Stimulated activated CD8-positive, alpha-beta memory T cell treated with anti-CD3 and anti-CD28 coated beads, Interleukin-12 subunit alpha, Interleukin-12 subunit beta, amount 100 ng/mL, for 24 hours (primary cell): ENCODE measurements around the gene SLC38A8.

Source experiments
- DNase-seq: peaks from one replicate; pipeline ENCODE4 v3.0.0-alpha.2; 2020; ENCODE audit errors: extremely low read depth

The SLC38A8 gene

GRCh38 chr16:84042308-84042878, at the start of gene SLC38A8:
Gene SLC38A8 (minus strand): TSS chr16:84042795. CDS start chr16:84042157, 638 bp downstream.
- no peak for DNase-seq

GRCh38 chr16:84091460-84091859, 48.9 kb upstream of the SLC38A8 start:
- DNase-seq, result no peak

DNA sequence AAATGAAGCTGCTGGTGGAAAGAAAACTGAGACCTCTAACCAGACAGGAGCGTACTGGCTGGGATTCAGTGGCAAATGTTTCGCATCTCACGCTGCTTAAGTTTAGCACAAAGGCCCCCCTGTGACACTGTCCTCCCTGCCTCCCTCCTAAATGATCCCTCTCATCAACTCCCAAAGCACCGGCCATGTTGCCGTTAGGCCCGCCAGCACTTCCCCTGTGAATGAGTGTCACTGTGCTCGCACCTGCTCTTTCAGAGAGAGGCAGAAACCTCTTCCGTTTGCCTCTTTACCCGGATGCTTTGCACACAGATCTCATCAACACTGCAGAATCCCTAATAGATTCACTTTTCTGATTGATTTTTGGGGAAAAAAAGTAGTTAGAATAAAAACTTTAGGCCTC, 47.6 kb upstream of the SLC38A8 start:
- DNase-seq, result no peak

- no peak for DNase-seq
Measured at GRCh38 chr16:84088695-84089395, 46.2 kb upstream of the SLC38A8 start.

DNA sequence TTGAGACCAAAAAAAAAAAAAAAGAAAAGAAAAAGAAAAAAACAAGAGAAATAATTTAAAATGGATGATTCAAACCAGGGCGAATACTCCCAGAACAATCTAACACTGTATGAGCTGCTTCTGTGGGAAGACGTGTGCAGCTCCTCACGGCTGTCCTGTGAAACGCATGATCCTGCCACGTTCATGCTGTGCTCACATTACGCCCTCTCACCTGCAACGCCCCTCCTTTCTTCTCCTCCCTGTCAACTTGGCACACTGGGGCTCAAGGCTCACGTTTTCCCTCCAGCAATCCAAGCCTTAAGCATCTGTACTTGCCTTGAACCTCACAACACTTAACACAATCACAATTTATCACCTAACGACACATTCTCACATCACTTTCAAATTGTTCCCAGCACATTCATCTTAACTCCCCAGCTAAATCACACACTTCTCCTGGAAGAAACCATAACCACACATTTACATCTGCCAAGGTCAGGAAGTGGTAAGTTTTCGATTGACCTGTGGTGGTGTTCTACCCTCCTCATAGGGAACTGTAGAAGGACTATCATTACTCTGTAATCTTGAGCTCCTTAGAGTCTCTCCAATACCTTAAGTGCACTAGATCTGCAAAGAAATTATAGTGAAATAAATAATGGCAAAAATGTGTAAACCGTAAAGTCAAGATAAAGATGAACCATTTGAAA, 45.0 kb upstream of the SLC38A8 start:
- DNase-seq, result no peak

DNA sequence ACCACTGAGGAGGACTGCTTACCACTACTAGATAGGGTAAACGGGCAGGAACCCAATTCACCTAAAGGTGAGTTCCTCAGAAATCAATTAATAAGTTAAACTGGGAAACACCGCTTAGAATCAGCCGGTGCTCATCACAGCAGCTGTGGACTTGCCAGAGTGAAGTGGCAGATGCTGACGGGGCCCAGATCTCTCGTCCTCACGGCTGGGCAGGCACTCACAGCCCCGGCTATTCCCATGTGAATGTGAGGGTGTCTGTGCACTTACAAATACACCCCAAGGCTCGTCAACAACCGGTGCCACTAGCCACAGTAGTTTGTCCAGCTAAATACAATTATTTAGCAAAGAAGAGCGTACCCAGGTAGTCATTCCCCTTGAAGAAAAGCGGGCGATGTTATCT, 44.4 kb upstream of the SLC38A8 start:
- DNase-seq, result no peak

- DNase-seq, result no peak
Measured at GRCh38 chr16:84086341-84086740, 43.7 kb upstream of the SLC38A8 start.

DNA sequence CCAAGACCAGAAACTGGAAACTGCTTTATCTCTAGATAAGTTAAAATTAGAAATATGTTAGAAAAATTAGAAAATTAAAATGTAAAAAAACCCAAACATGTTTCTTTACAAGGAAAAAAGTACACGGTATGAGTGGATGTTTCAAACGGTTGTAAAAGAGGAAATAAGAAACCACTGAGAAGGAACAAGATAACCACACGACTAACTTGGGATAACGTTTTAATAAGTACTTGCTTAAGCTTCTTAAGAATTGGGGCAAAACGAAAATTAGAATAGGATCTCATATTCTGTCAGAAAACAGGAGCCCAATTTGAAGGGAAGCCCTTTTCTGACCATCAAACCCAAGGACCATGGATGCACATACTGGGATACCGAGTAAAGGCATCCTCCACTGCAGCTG, 43.2 kb upstream of the SLC38A8 start:
- no peak for DNase-seq

- no peak for DNase-seq
Measured at GRCh38 chr16:84085271-84085667, 42.7 kb upstream of the SLC38A8 start.

DNA sequence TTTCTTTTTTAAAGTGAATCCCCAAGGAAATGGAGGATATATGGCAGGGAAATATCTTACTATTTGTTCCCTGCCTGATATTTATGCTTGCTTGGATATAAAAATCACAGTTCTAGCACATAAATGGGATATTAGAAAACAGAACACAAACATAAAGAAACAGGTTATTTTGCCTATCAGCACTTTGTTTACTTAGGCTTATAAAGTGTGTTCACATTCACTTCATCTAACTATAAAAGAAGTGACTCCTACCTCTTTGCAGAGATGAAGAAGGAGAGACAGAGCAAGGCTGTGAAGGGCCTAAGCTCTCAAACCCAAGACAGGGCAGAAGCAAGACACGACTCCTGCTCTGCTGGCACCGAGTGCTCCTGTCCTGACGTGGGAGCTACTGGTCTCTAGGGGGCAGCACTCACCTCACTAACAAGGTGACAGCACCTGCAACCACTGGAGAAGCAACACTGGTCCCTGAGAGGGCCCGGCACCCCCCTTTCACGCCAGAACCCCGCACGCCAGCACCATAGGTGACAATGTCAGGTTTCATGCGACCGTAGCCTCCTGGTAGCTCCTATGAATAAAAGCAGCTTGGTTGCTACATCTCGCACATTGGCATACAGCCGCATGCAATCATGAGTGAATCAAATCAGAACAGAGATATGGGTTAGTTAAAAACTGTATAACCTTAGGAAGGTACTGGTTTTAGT, 42.1 kb upstream of the SLC38A8 start:
- DNase-seq, result peak; percentile 21

DNA sequence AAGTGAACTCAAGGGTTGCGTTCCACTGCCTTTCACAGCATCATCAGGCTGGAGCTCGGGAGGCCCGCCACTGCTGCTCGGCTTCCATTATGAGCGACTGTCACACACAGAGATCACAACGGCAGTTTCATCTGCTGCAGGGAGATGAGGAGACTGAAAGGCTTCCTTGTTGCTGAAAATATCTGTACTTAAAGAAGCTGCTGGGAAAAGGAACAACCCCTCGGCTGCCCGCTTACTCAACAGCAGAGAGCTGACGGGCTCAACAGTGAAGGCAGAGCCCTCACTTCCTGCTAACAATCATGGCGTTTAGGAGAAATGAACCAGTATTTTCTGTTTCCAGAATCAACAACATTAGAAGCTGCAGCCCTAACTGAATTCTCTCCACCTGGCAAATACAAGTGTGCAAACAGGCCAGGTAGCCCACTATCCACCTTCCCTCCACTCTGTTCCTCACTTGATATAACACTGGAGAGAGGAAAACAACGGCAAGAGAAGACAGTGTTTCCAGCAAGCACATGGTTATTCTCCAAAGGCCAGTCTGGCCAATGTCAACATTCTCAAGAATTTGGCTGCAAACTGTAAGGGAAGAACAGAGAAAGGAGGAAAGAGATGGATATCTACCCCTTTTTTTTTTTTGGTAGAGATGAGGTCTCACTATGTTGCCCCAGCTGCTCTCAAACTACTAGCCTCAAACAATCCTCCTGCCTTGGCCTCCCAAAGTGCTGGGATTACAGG, 40.4 kb upstream of the SLC38A8 start:
- no peak for DNase-seq

- DNase-seq, result no peak
Measured at GRCh38 chr16:84082110-84082509, 39.5 kb upstream of the SLC38A8 start.

GRCh38 chr16:84081446-84081989, 38.9 kb upstream of the SLC38A8 start:
- DNase-seq, result no peak

DNA sequence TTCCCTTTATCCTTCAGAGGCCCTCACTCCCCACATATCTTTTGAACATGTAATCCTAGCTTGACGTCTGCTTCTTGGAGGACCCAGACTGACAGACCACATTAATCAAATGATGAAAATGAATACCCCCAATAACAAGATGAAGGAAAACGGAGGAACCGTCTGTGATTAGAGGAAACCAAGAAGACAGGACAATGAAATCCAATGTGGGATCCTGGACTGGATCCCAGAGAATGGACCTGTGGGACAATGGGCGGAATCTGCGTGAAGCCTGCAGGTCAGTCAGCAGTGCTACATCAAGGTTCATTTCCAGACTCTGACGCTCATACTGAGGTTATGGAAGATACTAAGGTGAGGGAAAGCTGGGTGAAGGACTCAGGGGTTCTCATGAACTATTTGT, 38.2 kb upstream of the SLC38A8 start:
- DNase-seq, result no peak

GRCh38 chr16:84080378-84080777, 37.8 kb upstream of the SLC38A8 start:
- no peak for DNase-seq

- DNase-seq, result no peak
Measured at GRCh38 chr16:84079664-84080063, 37.1 kb upstream of the SLC38A8 start.

DNA sequence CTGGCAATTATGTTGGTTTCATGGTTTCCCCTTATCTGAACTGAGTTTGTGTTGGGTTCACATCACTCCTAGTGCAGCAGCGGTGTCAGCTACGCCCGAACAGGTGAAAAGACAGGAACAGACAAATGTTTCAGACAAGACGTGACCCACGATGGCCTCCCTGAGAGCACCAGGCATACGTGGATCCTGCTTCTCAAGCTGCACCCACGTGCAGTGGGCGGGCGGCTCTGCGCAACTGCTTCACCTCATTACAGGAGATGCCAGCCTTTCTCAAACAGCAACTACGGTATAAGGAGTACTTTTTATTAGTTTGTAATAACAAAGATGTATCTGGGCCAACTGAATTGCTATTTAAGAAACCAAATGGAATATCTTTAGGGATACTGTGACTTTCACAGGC, 32.8 kb upstream of the SLC38A8 start:
- DNase-seq, result no peak

DNA sequence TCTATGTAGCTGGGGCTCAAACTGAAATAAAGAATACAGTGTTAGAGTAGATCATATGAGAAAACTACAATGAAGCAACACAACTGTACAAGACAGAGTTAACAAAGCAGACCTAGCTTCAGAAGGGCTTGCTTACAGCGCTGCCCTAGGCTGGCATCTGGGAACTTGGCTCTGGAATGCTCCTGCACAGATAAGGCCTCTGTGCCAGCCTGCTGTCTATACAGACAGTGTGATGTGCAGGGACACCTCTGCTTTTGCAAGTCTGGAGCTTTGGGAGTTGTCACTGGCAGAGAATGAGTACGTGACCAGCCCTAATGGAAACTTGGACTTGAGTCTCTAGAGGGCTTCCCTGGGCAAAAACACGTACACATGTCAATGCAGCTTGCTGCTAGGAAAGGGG, 32.1 kb upstream of the SLC38A8 start:
- no peak for DNase-seq

DNA sequence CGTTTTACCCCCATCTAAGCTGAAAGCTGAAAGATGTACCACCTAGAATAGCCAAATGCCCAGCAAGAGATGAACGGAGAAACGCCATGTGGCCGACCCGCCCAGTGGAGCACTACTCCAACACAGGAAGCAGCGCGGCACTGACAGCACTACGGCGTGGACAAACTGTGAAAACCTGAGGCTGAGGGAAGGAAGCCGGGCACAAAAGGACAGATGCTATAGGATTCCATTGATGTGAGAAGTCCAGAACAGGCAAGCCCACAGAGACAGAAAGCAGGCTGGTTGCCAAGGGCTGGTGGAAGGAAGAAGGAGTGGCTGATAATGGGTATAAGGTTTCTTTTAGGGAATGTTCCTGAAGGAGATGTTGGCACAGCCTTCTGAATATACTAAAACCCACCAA, 29.4 kb upstream of the SLC38A8 start:
- DNase-seq, result no peak

- no peak for DNase-seq
Measured at GRCh38 chr16:84071121-84071520, 28.5 kb upstream of the SLC38A8 start.

DNA sequence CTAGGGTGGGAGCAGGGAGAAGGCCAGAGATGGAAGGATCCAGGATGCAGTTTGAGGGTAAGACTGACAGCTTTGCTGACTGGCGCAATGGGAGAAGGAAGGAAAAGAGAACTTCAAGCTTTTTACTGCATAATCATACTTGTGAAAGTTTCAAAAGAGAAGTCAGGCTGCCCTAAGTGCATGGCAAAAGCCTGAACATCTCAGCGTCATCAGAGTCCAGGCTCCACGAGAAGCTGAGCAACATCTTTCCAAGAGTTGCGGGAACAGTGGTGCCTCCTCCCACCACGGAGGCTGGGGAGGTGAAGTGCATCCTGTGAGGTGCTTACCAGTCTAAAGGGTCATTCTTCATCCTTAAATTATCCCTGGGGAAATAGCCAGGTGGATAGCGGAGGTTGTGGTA, 26.9 kb upstream of the SLC38A8 start:
- DNase-seq, result no peak
